Mesodermal cell (in vitro differentiated cells): ENCODE measurements around the gene HMCN1.

ENCODE experiments used
- H3K27ac ChIP-seq: 2 replicates; pipeline ENCODE4 v1.7.0; 2013; ENCODE audit warnings: mild to moderate bottlenecking, low read depth, low read length, moderate library complexity; ENCODE audit not compliant: severe bottlenecking
- H3K36me3 ChIP-seq: 2 replicates; pipeline ENCODE4 v1.7.1; 2013; ENCODE audit warnings: mild to moderate bottlenecking, low read length, moderate library complexity; ENCODE audit not compliant: control insufficient read depth, insufficient read depth
- H3K4me1 ChIP-seq: one replicate; pipeline ENCODE4 v1.7.1; 2013; ENCODE audit warnings: mild to moderate bottlenecking, low read length; ENCODE audit not compliant: insufficient read depth, control insufficient read depth, poor library complexity, severe bottlenecking
- H3K4me3 ChIP-seq: 2 replicates; pipeline ENCODE4 v1.7.0; 2013; ENCODE audit warnings: low read length, control low read depth, mild to moderate bottlenecking; ENCODE audit not compliant: insufficient read depth, poor library complexity, severe bottlenecking; ENCODE audit errors: extremely low read depth
- H3K9me3 ChIP-seq: 2 replicates; pipeline ENCODE4 v1.7.1; 2013; ENCODE audit warnings: mild to moderate bottlenecking, low read length, moderate library complexity; ENCODE audit not compliant: control insufficient read depth
- WGBS, 2 experiments: methylation state at CpG; one replicate each; pipeline ENCODE4 v1.1.5; 2013; ENCODE audit warnings: missing lambda C conversion rate in 2 of 2; ENCODE audit not compliant: insufficient coverage in 2 of 2; 5-methylcytosine and 5-hydroxymethylcytosine counted together

Gene HMCN1

GRCh38 chr1:185933580-185933979, 199.4 kb downstream of the HMCN1 start:
- 92 to 94% methylated on average over 2 to 3 of the region's 4 CpGs for WGBS, 2 experiments
- Histone ChIP-seq H3K36me3 (no peaks in the 10 kb centered on the region), H3K4me1 (no peaks in the 10 kb centered on the region), H3K27ac (no peak overlapping the region), H3K4me3 (no peak overlapping the region), H3K9me3 (no peaks in the 10 kb centered on the region)

- H3K4me1 ChIP-seq = peaks cover 5% of the 10 kb centered on the region
- H3K4me3 ChIP-seq = no peak overlapping the region
- H3K27ac ChIP-seq = no peak overlapping the region
- H3K36me3 ChIP-seq = no peaks in the 10 kb centered on the region
- 83 to 88% methylated on average over 2 of the region's 5 CpGs for WGBS, 2 experiments
- no peaks in the 10 kb centered on the region for H3K9me3 ChIP-seq
Observed at GRCh38 chr1:185934476-185935189, 200.4 kb downstream of the HMCN1 start.

GRCh38 chr1:185935360-185935759, 201.2 kb downstream of the HMCN1 start:
- Histone ChIP-seq H3K9me3 (no peaks in the 10 kb centered on the region), H3K27ac (no peak overlapping the region), H3K4me1 (peaks cover 5% of the 10 kb centered on the region), H3K36me3 (no peaks in the 10 kb centered on the region), H3K4me3 (no peak overlapping the region)

- H3K4me1 ChIP-seq = peaks cover 5% of the 10 kb centered on the region
- no peak overlapping the region for H3K4me3 ChIP-seq
- H3K36me3 ChIP-seq = no peaks in the 10 kb centered on the region
- 90 to 100% methylated on average over 1 of the region's 1 CpG for WGBS, 2 experiments
- H3K9me3 ChIP-seq = no peaks in the 10 kb centered on the region
- H3K27ac ChIP-seq = no peak overlapping the region
Observed at GRCh38 chr1:185936641-185937040, 202.4 kb downstream of the HMCN1 start.

- Histone ChIP-seq H3K36me3 (no peaks in the 10 kb centered on the region), H3K27ac (no peak overlapping the region), H3K9me3 (no peaks in the 10 kb centered on the region), H3K4me1 (peaks cover 5% of the 10 kb centered on the region), H3K4me3 (no peak overlapping the region)
- 85 to 94% methylated on average over 2 of the region's 2 CpGs for WGBS, 2 experiments
Observed at GRCh38 chr1:185938396-185938795, 204.2 kb downstream of the HMCN1 start.

- WGBS, 2 experiments = 70% methylated on average over 2 of the region's 3 CpGs; no CpG with 5 or more reads in 1 of the 2 experiments
- H3K27ac ChIP-seq = no peak overlapping the region
Observed at GRCh38 chr1:185939142-185939541, 205.0 kb downstream of the HMCN1 start.

GRCh38 chr1:185942961-185943360, 208.8 kb downstream of the HMCN1 start:
- Histone ChIP-seq H3K4me3 (no peak overlapping the region), H3K36me3 (no peaks in the 10 kb centered on the region), H3K4me1 (peaks cover 5% of the 10 kb centered on the region), H3K27ac (no peak overlapping the region), H3K9me3 (no peaks in the 10 kb centered on the region)
- 92 to 100% methylated on average over 4 of the region's 4 CpGs for WGBS, 2 experiments

More at GRCh38 chr1:185939142-185939541, 205.0 kb downstream of the HMCN1 start:
- no peak overlapping the region for H3K4me3 ChIP-seq
- H3K4me1 ChIP-seq = peaks cover 5% of the 10 kb centered on the region
- no peaks in the 10 kb centered on the region for H3K9me3 ChIP-seq
- no peaks in the 10 kb centered on the region for H3K36me3 ChIP-seq

GRCh38 chr1:185956881-185957280, 222.7 kb downstream of the HMCN1 start:
- Histone ChIP-seq H3K4me3 (no peak overlapping the region), H3K27ac (no peak overlapping the region), H3K4me1 (peaks cover 10% of the 10 kb centered on the region), H3K9me3 (no peaks in the 10 kb centered on the region), H3K36me3 (no peaks in the 10 kb centered on the region)
- WGBS, 2 experiments = no CpG with 5 or more reads among the region's 1 CpG

GRCh38 chr1:185957441-185958363, 223.5 kb downstream of the HMCN1 start:
- no peak overlapping the region for H3K27ac ChIP-seq
- H3K9me3 ChIP-seq = no peaks in the 10 kb centered on the region
- H3K4me3 ChIP-seq = no peak overlapping the region
- H3K4me1 ChIP-seq = peaks cover 12% of the 10 kb centered on the region
- WGBS, 2 experiments = 86 to 100% methylated on average over 1 of the region's 3 CpGs
- no peaks in the 10 kb centered on the region for H3K36me3 ChIP-seq

- Histone ChIP-seq H3K27ac (peak overlapping the region; percentile 51), H3K9me3 (no peaks in the 10 kb centered on the region), H3K4me1 (peaks cover 20% of the 10 kb centered on the region), H3K36me3 (no peaks in the 10 kb centered on the region), H3K4me3 (no peak overlapping the region)
- WGBS, 2 experiments = 94 to 100% methylated on average over 1 of the region's 5 CpGs
Observed at GRCh38 chr1:185960422-185961321, 226.5 kb downstream of the HMCN1 start.
